Fibroblast of skin of left quadriceps (primary cell): ENCODE results near the gene COPA.

ENCODE experiments used
- DNase-seq, 2 experiments: peaks; one replicate each; pipeline ENCODE4 v3.0.0-alpha.2; 2013; ENCODE audit warnings: low read depth in 2 of 2

COPA gene

GRCh38 chr1:160264795-160265307 lies 78.2 kb downstream of the COPA start:
- DNase-seq, result no peak

GRCh38 chr1:160261893-160262794 lies 80.9 kb downstream of the COPA start, which contains the start of gene DCAF8:
DCAF8 (minus strand) TSS chr1:160262549; CDS start chr1:160244008, 18,541 bp downstream.
- peak; percentile 94 to 95 for DNase-seq

- DNase-seq, result peak in 1 of 2 experiments; percentile 40
Measured at GRCh38 chr1:160261556-160261892, 81.5 kb downstream of the COPA start.

GRCh38 chr1:160260406-160261382 lies 82.4 kb downstream of the COPA start:
- DNase-seq, result peak; percentile 54 to 56

GRCh38 chr1:160258177-160258798 lies 84.8 kb downstream of the COPA start:
- no peak for DNase-seq

GRCh38 chr1:160257411-160258015 lies 85.5 kb downstream of the COPA start:
- no peak for DNase-seq

GRCh38 chr1:160256396-160257046 lies 86.5 kb downstream of the COPA start:
- DNase-seq, result peak; percentile 76 to 77

GRCh38 chr1:160255781-160256300 lies 87.2 kb downstream of the COPA start:
- DNase-seq, result no peak

- peak; percentile 40 for DNase-seq
Measured at GRCh38 chr1:160251687-160252526, 91.1 kb downstream of the COPA start.

- no peak for DNase-seq
Measured at GRCh38 chr1:160251011-160251410, 92.0 kb downstream of the COPA start.

- no peak for DNase-seq
Measured at GRCh38 chr1:160247053-160247452, 96.0 kb downstream of the COPA start.

- no peak for DNase-seq
Measured at GRCh38 chr1:160245434-160245833, 97.6 kb downstream of the COPA start.

- no peak for DNase-seq
Measured at GRCh38 chr1:160244209-160244608, 98.8 kb downstream of the COPA start.

- DNase-seq, result no peak
Measured at GRCh38 chr1:160243767-160244166, 99.3 kb downstream of the COPA start.

- DNase-seq, result no peak
Measured at GRCh38 chr1:160239582-160240299, 103.3 kb downstream of the COPA start.
